Urothelium cell line (cell line): ENCODE results near the gene C10orf120.

Source experiments
- DNase-seq: peaks from one replicate; pipeline ENCODE4 v3.0.0; 2011; ENCODE audit warnings: low spot score, mixed read lengths
- FAIRE-seq: peaks from 2 replicates; lab custom pipeline; 2011; peaks lifted over from hg19 to GRCh38; lab: Jason Lieb, UNC

Gene C10orf120

DNA sequence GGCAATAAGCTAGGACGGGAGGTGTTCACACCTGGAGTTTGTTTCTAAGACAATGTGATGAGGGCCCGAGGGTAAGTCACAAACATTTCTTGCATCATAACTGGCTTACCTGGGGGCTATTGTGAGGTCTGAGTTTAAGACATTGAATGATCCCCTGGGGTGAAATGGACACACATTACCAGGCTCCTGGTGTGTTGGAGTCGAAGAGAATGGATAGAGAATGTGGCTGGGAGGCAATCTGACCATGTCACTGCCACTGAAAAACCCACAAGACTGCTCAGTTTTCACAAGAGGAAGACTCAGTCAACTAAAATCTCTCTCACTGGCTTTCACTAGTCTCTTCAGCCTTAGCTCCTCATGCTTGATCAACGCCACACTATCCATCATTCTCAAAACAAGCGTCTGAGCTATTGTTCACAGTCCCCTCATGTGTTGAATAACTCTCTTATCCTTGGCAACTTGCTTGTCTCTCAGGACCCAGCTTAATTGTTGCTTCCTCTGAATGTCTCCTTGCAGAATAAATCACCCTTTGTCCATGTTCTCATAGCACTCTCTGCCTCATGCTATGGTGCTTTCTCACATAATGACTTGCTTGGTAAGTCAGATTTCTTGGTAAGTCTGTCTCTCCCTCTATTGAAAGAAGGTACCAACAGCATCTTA, at the start of gene C10orf120:
Gene C10orf120, minus strand, starts transcription at position 51 of the 660 bp plus-strand sequence. CDS start 56 bp downstream, outside the sequence.
- FAIRE-seq (no peak), DNase-seq (no peak)

DNA sequence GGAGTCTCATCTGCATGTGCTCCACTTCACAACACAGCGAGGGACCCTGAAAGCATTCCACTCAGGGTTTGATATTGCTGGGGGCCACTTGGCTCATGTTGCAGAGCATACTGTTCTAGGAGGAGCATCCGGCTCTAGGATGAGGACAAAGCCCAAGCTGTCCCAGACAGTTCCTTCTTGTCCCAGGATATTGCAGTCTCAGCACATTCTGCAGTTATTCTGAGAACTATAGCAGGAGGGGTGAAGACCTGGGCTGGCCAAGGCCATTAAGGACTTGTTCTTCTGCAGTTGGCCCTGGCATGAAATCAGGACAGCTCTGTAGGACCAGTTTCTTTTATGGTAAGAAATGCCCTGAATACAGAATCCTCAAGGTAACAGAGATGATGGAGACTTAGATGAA, 48.9 kb upstream of the C10orf120 start:
- no peak for FAIRE-seq
- DNase-seq = no peak

DNA sequence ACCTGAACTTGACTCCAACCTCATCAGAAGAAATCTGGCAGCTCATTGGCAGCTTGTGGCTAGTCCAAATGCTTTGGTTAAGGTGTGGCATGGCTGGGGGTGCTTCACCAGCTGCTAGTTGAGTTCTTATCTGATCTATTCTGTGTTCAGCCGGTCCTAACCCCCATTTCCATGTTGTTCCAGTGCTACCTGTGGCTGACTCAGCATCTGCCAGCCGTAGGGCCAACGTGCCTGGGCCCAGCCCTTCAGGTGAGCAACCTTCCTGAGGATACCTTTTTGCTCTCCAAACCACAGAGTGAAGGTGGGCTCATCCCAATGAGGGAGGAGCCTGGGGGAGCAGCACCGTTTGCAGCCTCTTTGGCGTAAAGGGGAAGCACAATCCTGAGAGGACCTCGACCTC, 46.8 kb upstream of the C10orf120 start:
- no peak for DNase-seq

GRCh38 chr10:122744257-122744656, 44.6 kb upstream of the C10orf120 start:
- FAIRE-seq = no peak
- DNase-seq = no peak

More for the DNA sequence above, 46.8 kb upstream of the C10orf120 start:
- FAIRE-seq = no peak

DNA sequence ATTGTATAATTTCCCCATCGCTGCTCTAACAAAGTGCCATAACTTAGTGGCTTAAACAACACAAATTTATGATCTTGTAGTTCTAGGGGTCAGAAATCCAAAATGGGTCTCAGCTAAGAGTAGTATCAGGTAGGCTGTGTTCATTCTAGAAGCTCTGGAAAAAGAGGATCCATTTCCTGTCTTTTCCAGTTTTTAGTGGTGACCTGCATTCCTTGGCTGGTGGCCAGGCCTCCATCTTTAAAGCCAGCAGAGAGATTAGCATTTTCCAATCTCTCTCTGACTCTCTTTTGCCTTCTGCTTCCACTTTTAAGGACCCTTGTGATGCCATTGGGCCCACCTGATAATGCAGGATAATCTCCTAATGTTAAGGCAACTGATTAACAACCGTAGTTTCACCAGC, 41.0 kb upstream of the C10orf120 start:
- FAIRE-seq (no peak), DNase-seq (peak; percentile 16)

- DNase-seq (no peak), FAIRE-seq (no peak)
Observed at GRCh38 chr10:122738031-122738430, 38.4 kb upstream of the C10orf120 start.

DNA sequence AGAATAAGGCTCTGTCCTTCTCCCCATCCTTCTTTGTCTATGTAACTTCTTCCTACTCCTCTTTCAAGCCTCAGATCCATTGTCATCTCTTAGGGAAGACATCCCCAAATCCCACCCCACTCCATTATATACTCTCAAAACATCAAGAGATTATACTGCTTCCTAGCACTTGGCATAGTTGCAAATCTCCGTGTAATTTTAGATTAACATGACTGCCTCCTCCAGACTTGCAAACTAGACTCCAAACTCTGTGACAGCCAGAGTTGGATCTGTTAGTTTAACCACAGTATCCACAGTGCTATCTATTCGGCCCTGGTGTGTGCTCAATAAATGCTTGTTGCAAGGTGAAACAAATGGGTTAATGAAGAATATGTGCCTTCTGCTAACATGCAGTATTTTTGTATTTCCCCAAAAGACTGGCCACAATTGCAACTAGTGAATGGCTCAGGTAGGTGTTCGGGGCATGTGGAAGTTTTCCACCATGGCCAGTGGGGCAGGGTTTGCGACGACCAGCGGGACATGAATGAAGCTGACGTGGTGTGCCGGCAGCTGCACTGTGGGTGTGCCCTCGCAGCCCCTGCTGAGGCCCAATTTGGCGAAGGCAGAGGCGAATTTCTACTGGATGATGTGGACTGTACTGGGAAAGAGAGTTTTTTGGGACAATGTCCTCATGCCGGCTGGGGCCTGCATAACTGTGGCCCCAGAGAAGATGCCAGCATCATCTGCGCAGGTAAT, 34.5 kb upstream of the C10orf120 start:
- no peak for DNase-seq
- FAIRE-seq = no peak

DNA sequence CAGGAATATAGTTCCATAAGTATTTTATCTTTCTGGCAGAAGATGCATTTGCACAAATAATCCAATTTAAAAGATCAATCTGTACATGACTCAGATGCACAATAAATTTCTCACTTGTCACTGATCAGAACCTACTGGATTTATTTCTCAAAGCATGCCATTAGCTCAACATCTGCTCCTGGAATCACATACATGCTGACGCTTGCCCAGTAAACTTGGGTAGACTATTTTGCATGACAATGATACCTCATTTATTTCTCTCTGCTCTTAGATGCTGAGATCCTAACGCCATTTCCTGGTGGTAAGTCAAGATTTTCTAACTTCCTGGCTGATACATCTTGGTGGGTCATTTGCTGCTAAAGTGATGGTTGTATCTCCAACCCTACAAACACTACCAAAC, 33.8 kb upstream of the C10orf120 start:
- DNase-seq = no peak
- FAIRE-seq = no peak

DNA sequence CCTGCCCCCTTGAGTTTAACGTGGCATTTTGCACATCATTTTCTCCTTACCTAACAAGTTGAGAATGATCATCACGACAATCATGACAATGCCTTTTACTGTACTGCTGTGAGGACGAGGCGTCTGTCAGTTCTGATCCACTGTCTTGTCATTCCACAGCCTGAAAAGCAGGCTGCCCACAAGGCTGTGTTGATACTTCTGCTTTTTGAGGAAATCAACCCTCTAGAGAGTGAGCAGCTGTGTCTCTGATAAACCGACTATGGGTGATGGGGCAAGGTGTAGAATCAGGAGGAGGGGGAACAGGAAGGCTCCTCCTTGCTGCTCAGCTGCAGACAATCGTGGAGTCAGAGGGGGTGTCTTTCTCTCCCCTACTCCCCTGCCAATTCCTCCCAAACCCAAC, 30.6 kb upstream of the C10orf120 start:
- FAIRE-seq (no peak), DNase-seq (no peak)

- DNase-seq (no peak), FAIRE-seq (no peak)
Observed at GRCh38 chr10:122729126-122729525, 29.5 kb upstream of the C10orf120 start.

- DNase-seq (no peak), FAIRE-seq (no peak)
Observed at GRCh38 chr10:122727426-122727825, 27.8 kb upstream of the C10orf120 start.

DNA sequence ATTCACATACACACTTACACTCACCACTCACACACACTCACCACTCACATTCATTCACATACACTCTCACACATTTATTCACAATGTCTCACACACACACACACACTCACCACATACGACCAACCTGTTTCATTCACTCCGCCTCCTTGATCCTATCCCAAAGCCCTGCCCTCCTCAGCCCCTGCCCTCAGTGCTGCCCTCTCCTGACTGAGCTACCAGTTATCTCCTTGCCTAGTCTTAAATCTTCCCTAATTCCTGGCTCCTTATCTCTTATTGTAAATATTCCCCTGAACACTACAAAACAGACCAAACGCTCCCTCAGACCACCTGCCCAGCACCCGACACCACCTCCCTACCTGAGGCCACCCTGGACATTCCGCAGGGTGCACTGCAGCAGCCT, 26.1 kb upstream of the C10orf120 start:
- FAIRE-seq (no peak), DNase-seq (no peak)

GRCh38 chr10:122725006-122725405, 25.4 kb upstream of the C10orf120 start:
- DNase-seq (no peak), FAIRE-seq (no peak)

- FAIRE-seq (no peak), DNase-seq (no peak)
Observed at GRCh38 chr10:122721111-122721510, 21.5 kb upstream of the C10orf120 start.

GRCh38 chr10:122716025-122716424, 16.4 kb upstream of the C10orf120 start:
- DNase-seq = no peak

DNA sequence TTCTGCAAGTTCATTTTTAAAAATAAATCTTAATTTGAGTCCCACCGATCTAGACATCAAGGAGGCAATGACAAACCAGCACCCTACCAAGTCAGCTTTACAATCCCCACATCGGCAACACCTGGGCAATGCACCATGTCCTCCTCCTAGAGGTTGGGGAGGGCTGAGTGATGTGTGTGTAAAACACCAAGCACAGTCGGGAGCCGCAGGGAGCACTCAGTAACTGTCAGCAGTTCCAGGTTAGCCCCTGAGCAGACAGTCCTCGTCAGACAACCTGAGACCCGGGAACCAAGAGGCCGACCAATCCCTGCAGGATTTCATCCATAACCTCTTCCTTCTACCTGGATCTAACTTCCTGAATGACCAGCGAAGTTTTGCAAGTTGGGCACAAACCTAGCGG, 15.9 kb upstream of the C10orf120 start:
- DNase-seq (no peak), FAIRE-seq (no peak)

More at GRCh38 chr10:122716025-122716424, 16.4 kb upstream of the C10orf120 start:
- FAIRE-seq = no peak

DNA sequence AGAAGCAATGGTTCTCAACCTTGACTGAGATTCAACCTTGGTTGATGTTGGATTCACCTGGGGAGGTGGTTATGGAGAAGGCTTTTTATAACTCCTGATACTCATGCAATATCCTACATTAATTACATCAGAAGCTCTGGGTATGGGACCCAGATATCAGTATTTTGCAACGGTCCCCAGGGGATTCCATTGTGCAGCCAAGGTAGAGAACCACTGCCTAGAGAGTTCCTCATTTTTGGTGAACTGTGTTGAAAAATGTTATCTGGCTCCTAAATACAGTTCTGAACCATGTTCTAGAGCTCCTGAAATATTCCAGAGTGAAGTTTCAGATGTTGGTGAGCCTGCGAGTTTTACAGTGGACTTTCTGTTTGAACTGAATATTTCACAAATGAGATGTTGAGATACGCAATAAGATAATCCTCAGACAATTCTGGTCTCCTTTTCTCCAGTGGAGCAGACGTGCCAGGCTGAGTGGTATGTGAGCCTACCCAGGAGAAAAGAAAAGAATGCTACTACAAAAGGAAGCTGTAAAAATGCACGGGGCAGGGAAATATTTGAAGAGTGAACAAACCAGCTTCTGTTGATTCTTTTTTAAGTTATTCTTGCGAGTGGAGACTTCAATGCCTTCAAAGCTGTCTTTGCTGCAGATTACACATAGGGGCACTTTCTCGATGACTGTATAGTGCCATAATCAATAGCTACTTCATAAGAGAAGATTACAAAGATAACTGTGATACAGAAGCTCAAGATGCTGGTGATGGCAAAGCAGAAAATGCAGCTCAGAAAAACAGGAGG, 13.6 kb upstream of the C10orf120 start:
- FAIRE-seq = no peak

DNA sequence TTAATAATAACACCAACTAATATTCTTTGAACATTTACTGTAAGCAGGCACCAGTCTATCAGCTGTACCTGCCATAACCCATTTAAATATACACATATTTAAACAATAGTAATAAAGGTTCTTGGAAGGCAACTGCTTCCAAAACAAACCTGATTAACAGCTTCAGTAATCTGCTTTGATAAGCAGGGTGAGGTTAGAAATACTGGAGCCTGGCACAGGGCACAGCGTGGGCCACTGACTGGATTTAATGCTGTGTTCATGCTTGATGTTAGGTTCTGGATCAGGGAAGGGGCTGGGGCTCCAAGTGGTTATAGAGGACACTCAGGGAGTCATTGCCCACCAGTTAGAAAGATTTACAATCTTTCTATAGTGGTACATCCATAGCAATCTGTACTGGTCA, 10.9 kb upstream of the C10orf120 start:
- DNase-seq (no peak), FAIRE-seq (no peak)

More for the DNA sequence above, 13.6 kb upstream of the C10orf120 start:
- no peak for DNase-seq

DNA sequence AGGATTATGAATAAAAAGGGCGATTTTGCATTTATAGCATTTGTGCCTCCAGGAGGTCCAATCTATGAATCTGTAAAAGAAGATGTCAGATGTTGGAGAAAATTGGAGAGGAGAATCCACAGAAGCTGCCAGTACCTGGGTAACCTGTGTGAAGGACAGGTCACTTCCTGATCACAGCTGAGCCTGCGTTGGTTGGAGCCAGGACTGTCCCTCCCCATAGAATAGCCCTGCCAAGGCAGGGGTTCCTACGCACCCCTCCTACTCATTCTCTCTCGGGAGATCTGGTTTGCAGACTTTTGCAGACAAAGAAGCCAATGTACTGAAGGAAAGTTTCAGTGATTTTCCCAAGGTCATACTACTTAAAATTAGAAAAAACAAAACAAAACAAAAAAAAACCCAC, 10.3 kb upstream of the C10orf120 start:
- FAIRE-seq = no peak
- DNase-seq = no peak

- DNase-seq (no peak), FAIRE-seq (no peak)
Observed at GRCh38 chr10:122707535-122707934, 7.9 kb upstream of the C10orf120 start.

- no peak for DNase-seq
Observed at GRCh38 chr10:122706947-122707346, 7.3 kb upstream of the C10orf120 start.

GRCh38 chr10:122706467-122706866, 6.8 kb upstream of the C10orf120 start:
- no peak for DNase-seq
- FAIRE-seq = no peak

More at GRCh38 chr10:122706947-122707346, 7.3 kb upstream of the C10orf120 start:
- no peak for FAIRE-seq
